ENCODE measurements around the gene P3H2. TPM values are rescaled to one million over a fixed set of nuclear protein-coding genes. Genes with fewer than 3 reads are reported as not detected.

P3H2 gene
- total RNA-seq, 2 donors from 2014 or later: 285 to 322 TPM

GRCh38 chr3:190139365-190139764 lies 18.7 kb upstream of the P3H2 start:
- peaks cover 25% of the 10 kb centered on the region for H3K36me3 Mint-ChIP-seq (ENCODE audit: low read depth)
- no peak overlapping the region for H3K9ac ChIP-seq (ENCODE audit: extremely low read depth, low read length, poor library complexity, severe bottlenecking)
- no peaks in the 10 kb centered on the region for H3K4me1 ChIP-seq (ENCODE audit: control insufficient read depth, insufficient read depth, low read length)
- H3K27ac ChIP-seq (ENCODE audit: low read depth, low read length): no peak overlapping the region
- no peaks in the 10 kb centered on the region for H3K27me3 Mint-ChIP-seq (ENCODE audit: insufficient read depth)
- no peak overlapping the region for H3K4me3 Mint-ChIP-seq
- peaks cover 43% of the 10 kb centered on the region for H3K9me3 Mint-ChIP-seq
- DNase-seq: no peak
- TF ChIP-seq CTCF (conservative IDR thresholded peaks at IDR 0.05): no peak
- H3K27ac Mint-ChIP-seq: no peak overlapping the region
- H3K36me3 ChIP-seq (ENCODE audit: control insufficient read depth, insufficient read depth, low read length): peaks cover 7% of the 10 kb centered on the region
- H3K4me3 ChIP-seq (ENCODE audit: low read length): no peak overlapping the region
- H3K9me3 ChIP-seq (ENCODE audit: control insufficient read depth, low read length): peaks cover 50% of the 10 kb centered on the region
- 74 to 84% methylated on average over 5 of the region's 5 CpGs for WGBS, 2 experiments (ENCODE audit: insufficient coverage in 1 of 2, insufficient read length in 1 of 2)
- no peaks in the 10 kb centered on the region for H3K27me3 ChIP-seq (ENCODE audit: control insufficient read depth, insufficient read depth, low read length, poor library complexity, severe bottlenecking)
- peaks cover 7% of the 10 kb centered on the region for H3K4me1 Mint-ChIP-seq

GRCh38 chr3:190132371-190132770 lies 11.7 kb upstream of the P3H2 start:
- TF ChIP-seq CTCF (conservative IDR thresholded peaks at IDR 0.05): no peak
- H3K4me1 ChIP-seq (ENCODE audit: control insufficient read depth, insufficient read depth, low read length): peaks cover 20% of the 10 kb centered on the region
- Mint-ChIP-seq H3K27ac (no peak overlapping the region), H3K36me3 (ENCODE audit: low read depth) (peaks cover 17% of the 10 kb centered on the region), H3K4me1 (peaks cover 36% of the 10 kb centered on the region), H3K27me3 (ENCODE audit: insufficient read depth) (no peaks in the 10 kb centered on the region), H3K9me3 (peaks cover 16% of the 10 kb centered on the region), H3K4me3 (no peak overlapping the region)
- H3K9ac ChIP-seq (ENCODE audit: extremely low read depth, low read length, poor library complexity, severe bottlenecking): no peak overlapping the region
- H3K9me3 ChIP-seq (ENCODE audit: control insufficient read depth, low read length): peaks cover 22% of the 10 kb centered on the region
- DNase-seq: no peak
- H3K36me3 ChIP-seq (ENCODE audit: control insufficient read depth, insufficient read depth, low read length): no peaks in the 10 kb centered on the region
- peak overlapping the region; percentile 62 for H3K4me3 ChIP-seq (ENCODE audit: low read length)
- H3K27ac ChIP-seq (ENCODE audit: low read depth, low read length): no peak overlapping the region
- H3K27me3 ChIP-seq (ENCODE audit: control insufficient read depth, insufficient read depth, low read length, poor library complexity, severe bottlenecking): no peaks in the 10 kb centered on the region

- no peak overlapping the region for H3K27ac ChIP-seq (ENCODE audit: low read depth, low read length)
- no peak overlapping the region for H3K4me3 ChIP-seq (ENCODE audit: low read length)
- peaks cover 20% of the 10 kb centered on the region for H3K4me1 ChIP-seq (ENCODE audit: control insufficient read depth, insufficient read depth, low read length)
- H3K27me3 Mint-ChIP-seq (ENCODE audit: insufficient read depth): no peaks in the 10 kb centered on the region
- no peaks in the 10 kb centered on the region for H3K36me3 ChIP-seq (ENCODE audit: control insufficient read depth, insufficient read depth, low read length)
- no peak for DNase-seq
- no peak overlapping the region for H3K27ac Mint-ChIP-seq
- 44 to 58% methylated on average over 2 to 3 of the region's 4 CpGs for WGBS, 2 experiments (ENCODE audit: insufficient coverage in 1 of 2, insufficient read length in 1 of 2)
- no peak overlapping the region for H3K4me3 Mint-ChIP-seq
- no peaks in the 10 kb centered on the region for H3K27me3 ChIP-seq (ENCODE audit: control insufficient read depth, insufficient read depth, low read length, poor library complexity, severe bottlenecking)
- peaks cover 12% of the 10 kb centered on the region for H3K36me3 Mint-ChIP-seq (ENCODE audit: low read depth)
- TF ChIP-seq CTCF (conservative IDR thresholded peaks at IDR 0.05): no peak
- H3K9me3 Mint-ChIP-seq: peaks cover 11% of the 10 kb centered on the region
- peaks cover 15% of the 10 kb centered on the region for H3K9me3 ChIP-seq (ENCODE audit: control insufficient read depth, low read length)
- peaks cover 36% of the 10 kb centered on the region for H3K4me1 Mint-ChIP-seq
- no peak overlapping the region for H3K9ac ChIP-seq (ENCODE audit: extremely low read depth, low read length, poor library complexity, severe bottlenecking)
Measured at GRCh38 chr3:190131329-190131728, 10.6 kb upstream of the P3H2 start.

Data from endodermal cell (in vitro differentiated cells).